AG04450 (cell line): ENCODE results near the gene LIG3. TPM values are rescaled to one million over a fixed set of nuclear protein-coding genes. Genes with fewer than 3 reads are reported as not detected.

Source experiments
- CTCF ChIA-PET: fragments of 300-600, 350-600 bp; formaldehyde crosslinking; extraction: SDS; loops from one replicate; lab custom pipeline; 2022; ENCODE audit warnings: antibody characterized with exemption, inconsistent platforms; lab: Charles Lee
- POLR2A ChIA-PET: fragments of 350-600 bp; formaldehyde crosslinking; extraction: SDS; loops from one replicate; lab custom pipeline; 2021; ENCODE audit warnings: antibody characterized with exemption, inconsistent platforms; lab: Yijun Ruan, JAX
- DNase-seq: peaks from one replicate; pipeline ENCODE4 v3.0.0-alpha.2; 2011; ENCODE audit warnings: low read depth, low spot score
- H3K27ac ChIP-seq: one replicate; pipeline ENCODE4 v1.5.1; 2012; ENCODE audit warnings: low read depth, low read length, control low read depth
- H3K27me3 ChIP-seq: one replicate; pipeline ENCODE4 v1.6.0; 2012; ENCODE audit warnings: low read length; ENCODE audit not compliant: control insufficient read depth, insufficient read depth
- H3K4me3 ChIP-seq: 2 replicates; pipeline ENCODE4 v1.5.1; 2011; ENCODE audit warnings: mild to moderate bottlenecking, low read depth, low read length, control low read depth
- H3K9me3 ChIP-seq: 2 replicates; pipeline ENCODE4 v1.5.1; 2012; ENCODE audit warnings: low read length; ENCODE audit not compliant: control insufficient read depth, insufficient read depth
- CTCF ChIP-seq: IDR thresholded peaks from 2 replicates; pipeline ENCODE4 v1.5.1; 2011; ENCODE audit warnings: low read depth, low read length, control low read depth, inconsistent platforms
- polyA plus RNA-seq: library from polyadenylated mRNA; depleted of rRNA; stranded (reverse); fragments of >200 nt; gene quantifications from 2 replicates; pipeline ENCODE4 v1.2.3, GENCODE V29; 2011

LIG3 gene
- polyA plus RNA-seq, 1 experiment = 34.2 TPM

DNA sequence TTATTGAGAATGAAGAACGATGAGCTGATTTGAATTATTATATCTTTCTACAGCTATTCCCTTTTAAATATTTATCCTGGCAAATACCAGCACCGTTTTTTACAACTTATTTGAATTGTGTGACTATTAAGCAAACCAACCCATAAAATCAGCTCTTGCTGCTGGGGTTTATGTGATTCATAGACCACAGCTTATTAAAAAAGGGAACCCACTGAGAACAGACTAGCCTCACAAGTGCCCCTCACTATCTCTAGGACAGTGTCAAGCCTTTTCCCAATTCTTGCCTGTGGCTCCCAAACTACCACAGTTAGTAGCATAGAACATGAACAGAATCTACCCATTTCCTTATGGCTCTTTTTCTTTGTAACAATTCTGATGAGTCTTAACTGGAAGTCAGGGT lies 6.1 kb upstream of the LIG3 start:
- no peak overlapping the region for H3K27ac ChIP-seq
- no peaks in the 10 kb centered on the region for H3K9me3 ChIP-seq
- no peak overlapping the region for H3K4me3 ChIP-seq
- POLR2A ChIA-PET = no interaction called here
- TF ChIP-seq CTCF = no peak
- CTCF ChIA-PET = no interaction called here
- H3K27me3 ChIP-seq = no peaks in the 10 kb centered on the region
- DNase-seq = no peak

GRCh38 chr17:34974794-34975785 lies 5.2 kb upstream of the LIG3 start:
- ChIA-PET POLR2A (no interaction called here), CTCF (no interaction called here)
- no peak overlapping the region for H3K4me3 ChIP-seq
- no peaks in the 10 kb centered on the region for H3K9me3 ChIP-seq
- no peak overlapping the region for H3K27ac ChIP-seq
- TF ChIP-seq CTCF = no peak
- no peak for DNase-seq
- H3K27me3 ChIP-seq = no peaks in the 10 kb centered on the region

DNA sequence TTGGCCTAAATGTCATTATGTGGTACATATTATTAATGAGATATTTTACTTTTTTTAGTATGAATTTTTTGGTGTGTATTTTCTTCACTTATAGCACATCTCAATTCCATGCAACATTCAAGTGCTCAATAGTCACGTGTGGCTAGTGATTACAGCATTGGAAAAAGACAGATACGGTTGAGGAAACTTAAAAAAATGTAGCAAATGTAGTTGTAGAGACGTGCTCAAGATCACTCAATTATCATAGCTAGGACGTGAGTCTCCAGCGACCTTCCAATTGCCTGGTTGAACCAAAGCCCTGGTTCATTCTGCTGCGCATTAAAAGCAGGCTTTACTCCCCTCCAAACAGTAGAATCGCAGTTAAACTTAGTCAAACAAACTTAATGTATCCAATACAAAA lies 1.2 kb upstream of the LIG3 start:
- ChIA-PET POLR2A (interaction anchor here (0.8 to 1.2 kb wide), 3 partner anchors 10 to 103 kb away, joined by 3 read pairs; no protein-coding TSS in a partner anchor), CTCF (interaction anchor here (0.6 to 2.8 kb wide), 3 partner anchors 20 to 1163 kb away, joined by 3 to 8 read pairs (median 3); no protein-coding TSS in a partner anchor)
- Histone ChIP-seq H3K9me3 (no peaks in the 10 kb centered on the region), H3K4me3 (no peak overlapping the region), H3K27me3 (no peaks in the 10 kb centered on the region), H3K27ac (no peak overlapping the region)
- no peak for TF ChIP-seq CTCF
- no peak for DNase-seq

DNA sequence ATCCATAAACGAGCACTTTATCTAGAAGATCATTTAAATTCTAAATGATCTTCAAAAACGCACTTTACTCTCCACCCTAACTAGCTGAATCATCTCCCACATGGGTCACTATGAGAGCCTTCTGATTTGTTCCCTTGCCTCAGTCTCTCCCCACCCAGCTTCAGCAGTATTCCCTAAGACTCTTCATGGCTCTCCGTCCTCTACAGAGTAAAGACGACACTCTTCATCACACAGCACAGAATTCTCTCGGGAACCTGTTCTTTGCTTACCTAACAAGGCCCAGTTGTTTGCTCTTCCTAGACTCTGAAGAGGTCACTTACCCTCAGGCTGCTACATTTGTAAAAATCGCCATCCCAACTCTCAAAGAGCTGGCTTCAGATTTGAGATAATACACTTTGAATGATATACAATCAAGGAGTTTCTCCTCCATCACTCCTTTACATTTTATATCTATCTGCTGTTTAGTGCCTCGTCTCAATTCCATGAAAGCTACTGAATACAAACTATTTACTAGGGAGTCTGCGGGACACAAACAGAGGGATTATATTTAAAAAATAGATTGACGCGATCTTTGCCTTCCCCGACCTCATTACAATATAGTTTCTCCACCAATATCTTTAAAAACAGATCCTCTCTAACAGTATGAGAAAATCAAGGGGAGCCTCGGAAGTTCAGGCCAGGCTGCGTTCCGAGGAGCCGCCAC lies 511 bp upstream of the LIG3 start:
- ChIA-PET CTCF (interaction anchor here (0.8 to 2.8 kb wide), 3 partner anchors 19 to 110 kb away, joined by 3 to 8 read pairs (median 3); no protein-coding TSS in a partner anchor), POLR2A (interaction anchor here (0.9 to 2.1 kb wide), 8 partner anchors 18 to 148 kb away, joined by 3 to 9 read pairs (median 5); partner anchors contain the start of genes CCT6B, RFFL and ZNF830)
- Histone ChIP-seq H3K4me3 (peak overlapping the region; percentile 72), H3K9me3 (no peaks in the 10 kb centered on the region), H3K27me3 (no peaks in the 10 kb centered on the region), H3K27ac (peak overlapping the region; percentile 73)
- no peak for TF ChIP-seq CTCF
- DNase-seq = no peak
